Transverse colon (tissue), 4 donors: ENCODE data around the gene ATPAF2. TPM values are rescaled to one million over a fixed set of nuclear protein-coding genes. Genes with fewer than 3 reads are reported as not detected.

Experiments
- DNase-seq: peaks from one replicate; pipeline ENCODE4 v3.0.0-alpha.2; 2019
- H3K27ac ChIP-seq, 4 donors: fragments of 200-600 bp; sonication (generic); 2 replicates each; pipeline ENCODE4 v1.5.1; 2016 to 2018; ENCODE audit warnings: inconsistent platforms in 4 of 4
- H3K27me3 ChIP-seq: fragments of 200-600 bp; sonication (generic); 2 replicates; pipeline ENCODE4 v1.5.1; 2017; ENCODE audit warnings: inconsistent platforms
- H3K36me3 ChIP-seq, 4 donors: fragments of 200-600 bp; sonication (generic); 2 replicates each; pipeline ENCODE4 v1.5.1; 2017 to 2019; ENCODE audit warnings: inconsistent platforms in 4 of 4
- H3K4me1 ChIP-seq, 4 donors: fragments of 200-600 bp; sonication (generic); 2 replicates each; pipeline ENCODE4 v1.5.1; 2017 to 2020; ENCODE audit warnings: inconsistent platforms in 4 of 4
- H3K4me3 ChIP-seq, 4 donors: fragments of 200-600 bp; sonication (generic); 1 replicate in 1 of 4; 2 replicates in 3 of 4; pipeline versions ENCODE4 v1.5.1 to v1.6.1; 2017 to 2019; ENCODE audit warnings: inconsistent platforms in 4 of 4
- H3K9me3 ChIP-seq, 2 donors: fragments of 200-600 bp; sonication (generic); 2 replicates each; pipeline ENCODE4 v1.5.1; 2017 to 2019; ENCODE audit warnings: inconsistent platforms in 2 of 2
- CTCF ChIP-seq, 5 experiments: fragments of 200-600 bp in 3 of 5; fragments of 450-650 bp in 2 of 5; sonication (generic) in 3 of 5; IDR thresholded peaks; 1 replicate in 2 of 5; 2 replicates in 3 of 5; pipeline ENCODE4 v1.5.1; 2016 to 2017; ENCODE audit warnings: antibody characterized with exemption in 5 of 5, inconsistent platforms in 3 of 5, mild to moderate bottlenecking in 2 of 5, moderate library complexity in 1 of 5
- EP300 ChIP-seq: sonication (generic); formaldehyde crosslinking; IDR thresholded peaks from one replicate; pipeline ENCODE4 v1.6.1; 2017; ENCODE audit warnings: antibody characterized with exemption, low read depth
- POLR2A ChIP-seq: fragments of 450-650 bp; IDR thresholded peaks from one replicate; pipeline ENCODE4 v1.6.1; 2016; ENCODE audit warnings: antibody characterized with exemption, mild to moderate bottlenecking, moderate library complexity
- POLR2AphosphoS5 ChIP-seq, 3 donors: sonication (generic); formaldehyde crosslinking; IDR thresholded peaks; one replicate each; pipeline ENCODE4 v1.6.1; 2016; ENCODE audit warnings: antibody characterized with exemption in 3 of 3
- WGBS, 2 donors: methylation state at CpG; one replicate each; pipeline ENCODE4 v1.1.5; 2018; ENCODE audit warnings: low coverage in 1 of 2; 5-methylcytosine and 5-hydroxymethylcytosine counted together
- in situ Hi-C, 4 donors: fragments of 200-750 bp; cut with MboI; loops; one replicate each; pipeline versions ENCODE4 v1.15.0 to v1.15.1; 2017; ENCODE audit warnings: low sequenced_read_pairs in 3 of 4, low pct_ligation_motif_present in 1 of 4, low pct_unique_long_range_greater_than_20kb in 1 of 4
- intact Hi-C: fragments of 100-400 bp; cut with DNase I; formaldehyde crosslinking; loops from one replicate; pipeline ENCODE4 v1.15.1; 2023; ENCODE audit warnings: low total_unique reads
- total RNA-seq, 4 donors: library from RNA; depleted of rRNA; stranded (reverse); fragments of >200 nt; gene quantifications; one replicate each; pipeline ENCODE4 v1.1.0, GENCODE V29; 2016

Gene ATPAF2
- total RNA-seq, 4 donors from 2014 or later = 17.3 to 65.1 (median 24.7) TPM

GRCh38 chr17:18004345-18004744 lies 34.6 kb downstream of the ATPAF2 start:
- in situ Hi-C loops (no loop called here), intact Hi-C loops (no loop called here)
- TF ChIP-seq POLR2AphosphoS5 (IDR thresholded peaks at IDR 0.05) (no peak), EP300 (no peak), CTCF (IDR thresholded peaks at IDR 0.05) (no peak), POLR2A (no peak)
- no peaks in the 10 kb centered on the region for H3K27me3 ChIP-seq
- no peak overlapping the region for H3K27ac ChIP-seq
- 81% methylated on average over 9 of the region's 9 CpGs; no CpG with 5 or more reads in 1 of the 2 donors for WGBS, 2 donors
- H3K36me3 ChIP-seq = no peaks in the 10 kb centered on the region
- no peaks in the 10 kb centered on the region for H3K9me3 ChIP-seq
- no peak overlapping the region for H3K4me3 ChIP-seq
- DNase-seq = no peak
- H3K4me1 ChIP-seq = peaks cover 0 to 4% (median 0%) of the 10 kb centered on the region in 4 donors

GRCh38 chr17:18002171-18002570 lies 36.8 kb downstream of the ATPAF2 start:
- in situ Hi-C loops (no loop called here), intact Hi-C loops (no loop called here)
- Histone ChIP-seq H3K9me3 (no peaks in the 10 kb centered on the region), H3K4me3 (no peak overlapping the region), H3K27me3 (no peaks in the 10 kb centered on the region), H3K4me1 (peaks cover 0 to 1% (median 0%) of the 10 kb centered on the region in 4 donors), H3K36me3 (no peaks in the 10 kb centered on the region), H3K27ac (no peak overlapping the region)
- 91 to 93% methylated on average over 2 of the region's 2 CpGs for WGBS, 2 donors
- DNase-seq = no peak
- no peak for TF ChIP-seq POLR2AphosphoS5 (IDR thresholded peaks at IDR 0.05)
- no peak for TF ChIP-seq EP300
- no peak for TF ChIP-seq CTCF (IDR thresholded peaks at IDR 0.05)
- no peak for TF ChIP-seq POLR2A

- 55 to 63% methylated on average over 6 to 8 of the region's 8 CpGs for WGBS, 2 donors
- no peaks in the 10 kb centered on the region for H3K9me3 ChIP-seq
- intact Hi-C loops (no loop called here), in situ Hi-C loops (no loop called here)
- H3K36me3 ChIP-seq = no peaks in the 10 kb centered on the region
- H3K4me1 ChIP-seq = no peaks in the 10 kb centered on the region
- no peak overlapping the region for H3K27ac ChIP-seq
- no peak for DNase-seq
- TF ChIP-seq EP300 (no peak), POLR2A (no peak), CTCF (IDR thresholded peaks at IDR 0.05) (no peak), POLR2AphosphoS5 (IDR thresholded peaks at IDR 0.05) (no peak)
- H3K27me3 ChIP-seq = no peaks in the 10 kb centered on the region
- no peak overlapping the region for H3K4me3 ChIP-seq
Measured at GRCh38 chr17:18000030-18000408, 38.9 kb downstream of the ATPAF2 start.

GRCh38 chr17:17999364-18000029 lies 39.5 kb downstream of the ATPAF2 start:
- 60 to 76% methylated on average over 1 to 9 of the region's 9 CpGs for WGBS, 2 donors
- no peaks in the 10 kb centered on the region for H3K9me3 ChIP-seq
- no peak overlapping the region for H3K27ac ChIP-seq
- H3K4me3 ChIP-seq = no peak overlapping the region
- DNase-seq = no peak
- H3K36me3 ChIP-seq = no peaks in the 10 kb centered on the region
- in situ Hi-C loops (no loop called here), intact Hi-C loops (no loop called here)
- no peaks in the 10 kb centered on the region for H3K4me1 ChIP-seq
- no peaks in the 10 kb centered on the region for H3K27me3 ChIP-seq
- TF ChIP-seq POLR2AphosphoS5 (IDR thresholded peaks at IDR 0.05) (no peak), POLR2A (no peak), CTCF (IDR thresholded peaks at IDR 0.05) (no peak), EP300 (no peak)
